K562 treated with DMSO at 1 percent for 12 hours (cell line): ENCODE results near the gene TTLL7. TPM values are rescaled to one million over a fixed set of nuclear protein-coding genes. Genes with fewer than 3 reads are reported as not detected.

ENCODE experiments used
- total RNA-seq: library from RNA; unstranded; fragments of 300-600 nt; gene quantifications from 2 replicates; pipeline ENCODE4 v1.2.3, GENCODE V29; 2022; ENCODE audit not compliant: insufficient read depth

Gene TTLL7, protein sequence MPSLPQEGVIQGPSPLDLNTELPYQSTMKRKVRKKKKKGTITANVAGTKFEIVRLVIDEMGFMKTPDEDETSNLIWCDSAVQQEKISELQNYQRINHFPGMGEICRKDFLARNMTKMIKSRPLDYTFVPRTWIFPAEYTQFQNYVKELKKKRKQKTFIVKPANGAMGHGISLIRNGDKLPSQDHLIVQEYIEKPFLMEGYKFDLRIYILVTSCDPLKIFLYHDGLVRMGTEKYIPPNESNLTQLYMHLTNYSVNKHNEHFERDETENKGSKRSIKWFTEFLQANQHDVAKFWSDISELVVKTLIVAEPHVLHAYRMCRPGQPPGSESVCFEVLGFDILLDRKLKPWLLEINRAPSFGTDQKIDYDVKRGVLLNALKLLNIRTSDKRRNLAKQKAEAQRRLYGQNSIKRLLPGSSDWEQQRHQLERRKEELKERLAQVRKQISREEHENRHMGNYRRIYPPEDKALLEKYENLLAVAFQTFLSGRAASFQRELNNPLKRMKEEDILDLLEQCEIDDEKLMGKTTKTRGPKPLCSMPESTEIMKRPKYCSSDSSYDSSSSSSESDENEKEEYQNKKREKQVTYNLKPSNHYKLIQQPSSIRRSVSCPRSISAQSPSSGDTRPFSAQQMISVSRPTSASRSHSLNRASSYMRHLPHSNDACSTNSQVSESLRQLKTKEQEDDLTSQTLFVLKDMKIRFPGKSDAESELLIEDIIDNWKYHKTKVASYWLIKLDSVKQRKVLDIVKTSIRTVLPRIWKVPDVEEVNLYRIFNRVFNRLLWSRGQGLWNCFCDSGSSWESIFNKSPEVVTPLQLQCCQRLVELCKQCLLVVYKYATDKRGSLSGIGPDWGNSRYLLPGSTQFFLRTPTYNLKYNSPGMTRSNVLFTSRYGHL
- 0.42 and 3.3 TPM in 2 replicates for total RNA-seq

DNA sequence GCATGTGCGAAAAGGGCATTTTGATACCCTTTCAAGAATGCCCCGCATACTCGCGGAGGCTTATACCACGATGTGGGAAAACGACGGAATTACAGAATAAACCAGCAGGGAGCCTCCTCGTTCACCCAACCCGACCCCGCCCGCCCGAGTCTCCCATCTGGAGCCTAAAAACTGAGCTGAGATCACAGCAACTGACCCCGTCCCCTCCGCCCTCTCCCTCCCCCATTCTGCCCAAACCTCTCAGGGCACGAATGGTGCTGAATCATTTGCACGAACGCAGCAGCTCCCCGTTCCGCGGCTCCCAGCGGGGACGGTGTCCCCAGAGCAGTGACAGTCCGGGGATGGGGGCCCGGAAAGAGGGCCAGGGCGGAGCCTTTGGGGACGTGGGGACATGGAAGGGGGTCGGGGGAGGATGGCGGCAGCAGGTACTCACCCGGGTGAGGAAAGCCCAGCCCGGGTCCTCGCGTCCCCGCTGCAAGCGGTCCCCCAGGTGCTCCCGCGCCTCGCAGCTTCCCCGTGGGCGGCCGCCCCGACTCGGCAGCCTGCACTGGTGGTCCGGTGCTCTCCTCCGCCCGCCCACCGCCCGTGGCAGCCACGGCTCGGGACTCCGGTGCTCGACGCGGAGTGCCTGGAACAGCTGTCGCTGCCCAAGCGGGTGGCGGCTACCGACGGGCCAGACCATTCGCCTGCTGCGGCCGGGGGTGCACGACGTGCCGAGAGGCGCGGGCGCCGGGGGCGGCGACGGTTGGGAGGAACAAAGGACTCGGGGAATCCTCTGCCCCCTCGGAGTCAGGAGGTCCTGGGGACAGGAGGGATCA lies at the start of gene TTLL7:
TSS of gene TTLL7 (minus strand) at position 635 of the 818 bp plus-strand sequence. CDS start 46,921 bp downstream, outside the sequence.

Other genes starting within 250 kb of the TTLL7 start
- gene PRKACB, start 145.1 kb upstream of the TTLL7 start, total RNA-seq: 3.4 and 8.8 TPM in 2 replicates